ENCODE measurements around the gene SCAMP3.

DNA sequence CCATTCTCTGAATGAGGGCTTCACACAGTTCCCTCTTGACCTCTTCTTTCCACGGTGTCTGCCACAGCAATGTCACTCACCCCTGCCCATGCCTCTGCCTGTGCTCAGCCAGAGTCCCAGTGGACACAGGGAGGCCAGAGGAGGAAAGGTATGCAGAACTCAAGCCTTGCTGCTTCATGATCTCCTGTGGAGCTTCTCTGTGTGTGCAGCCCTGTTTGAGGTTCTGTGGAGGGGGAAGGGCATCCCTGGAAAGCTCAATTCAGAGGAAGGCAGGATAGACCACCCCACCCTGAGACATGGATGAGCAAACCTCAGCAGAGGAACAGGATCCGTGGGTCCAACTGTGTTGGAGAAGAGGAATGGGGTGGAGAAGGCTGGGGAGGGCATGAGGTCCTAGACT lies 17.1 kb upstream of the SCAMP3 start:
- TF ChIP-seq POLR2A (IDR thresholded peaks at IDR 0.05) (no peak), EP300 (IDR thresholded peaks at IDR 0.05) (no peak), CTCF (IDR thresholded peaks at IDR 0.05) (no peak)

All from ovary (tissue), 3 donors.